Stimulated activated CD8-positive, alpha-beta memory T cell treated with anti-CD3 and anti-CD28 coated beads, Interleukin-7, amount 100 ng/mL, for 4 hours (primary cell): Measurements from ENCODE around the gene SLC26A11.
A peak's percentile ranks its signal among the peaks of the same experiment; 100 is the strongest.

Experiments used
- DNase-seq, 2 donors: peaks; one replicate each; pipeline ENCODE4 v3.0.0-alpha.2; 2020; ENCODE audit warnings: low read depth in 2 of 2

The SLC26A11 gene

DNA sequence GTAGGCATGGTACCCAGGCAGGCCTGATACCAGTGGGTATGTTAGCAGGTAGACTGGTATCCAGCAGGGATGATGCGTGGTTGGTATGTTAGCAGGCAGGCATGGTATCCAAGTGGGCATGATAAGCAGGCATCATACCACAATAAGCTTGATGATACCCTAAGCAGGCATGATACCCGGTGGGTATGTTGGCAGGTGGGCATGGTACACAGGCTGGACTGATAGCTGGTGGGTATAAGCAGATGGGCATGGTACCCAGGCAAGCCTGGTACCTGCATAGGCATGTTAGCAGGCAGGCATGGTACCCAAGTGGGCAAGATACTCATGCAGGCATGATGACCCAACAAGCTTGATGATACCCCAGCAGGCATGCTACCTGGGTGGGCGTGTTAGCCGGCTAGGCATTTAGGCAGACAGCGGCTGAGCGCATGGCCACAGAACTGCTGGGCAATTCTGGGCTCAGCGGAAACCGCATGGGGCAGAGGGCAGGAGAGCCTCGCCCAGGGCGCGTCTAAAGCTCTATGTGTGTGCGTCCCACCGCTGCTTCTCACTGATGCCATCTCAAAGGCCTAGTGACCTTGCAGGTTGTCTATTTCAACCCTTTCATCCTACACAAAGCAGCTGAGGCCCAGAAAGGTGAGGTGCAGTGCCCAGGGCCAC is 2.4 kb upstream of the SLC26A11 start:
- DNase-seq, result no peak

DNA sequence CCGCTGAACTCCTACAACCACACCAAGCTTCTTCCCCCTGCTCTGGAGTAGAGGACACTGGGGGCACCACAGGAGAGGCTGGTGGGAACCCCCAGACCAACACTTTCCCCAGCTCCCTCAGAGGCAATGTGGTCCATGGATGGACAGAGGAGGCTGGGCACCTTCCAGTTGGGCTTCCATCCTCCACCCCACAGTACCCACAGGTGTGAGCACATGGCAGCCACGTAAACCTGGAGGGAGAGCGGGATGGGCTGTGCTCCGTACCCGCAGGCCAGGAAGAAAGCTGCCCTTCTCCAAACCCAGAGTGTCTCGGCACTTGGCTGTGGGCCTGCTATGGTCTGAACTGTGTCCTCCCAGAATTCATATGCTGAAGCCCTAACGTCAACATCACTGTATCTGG is 1.8 kb upstream of the SLC26A11 start:
- DNase-seq, result no peak

DNA sequence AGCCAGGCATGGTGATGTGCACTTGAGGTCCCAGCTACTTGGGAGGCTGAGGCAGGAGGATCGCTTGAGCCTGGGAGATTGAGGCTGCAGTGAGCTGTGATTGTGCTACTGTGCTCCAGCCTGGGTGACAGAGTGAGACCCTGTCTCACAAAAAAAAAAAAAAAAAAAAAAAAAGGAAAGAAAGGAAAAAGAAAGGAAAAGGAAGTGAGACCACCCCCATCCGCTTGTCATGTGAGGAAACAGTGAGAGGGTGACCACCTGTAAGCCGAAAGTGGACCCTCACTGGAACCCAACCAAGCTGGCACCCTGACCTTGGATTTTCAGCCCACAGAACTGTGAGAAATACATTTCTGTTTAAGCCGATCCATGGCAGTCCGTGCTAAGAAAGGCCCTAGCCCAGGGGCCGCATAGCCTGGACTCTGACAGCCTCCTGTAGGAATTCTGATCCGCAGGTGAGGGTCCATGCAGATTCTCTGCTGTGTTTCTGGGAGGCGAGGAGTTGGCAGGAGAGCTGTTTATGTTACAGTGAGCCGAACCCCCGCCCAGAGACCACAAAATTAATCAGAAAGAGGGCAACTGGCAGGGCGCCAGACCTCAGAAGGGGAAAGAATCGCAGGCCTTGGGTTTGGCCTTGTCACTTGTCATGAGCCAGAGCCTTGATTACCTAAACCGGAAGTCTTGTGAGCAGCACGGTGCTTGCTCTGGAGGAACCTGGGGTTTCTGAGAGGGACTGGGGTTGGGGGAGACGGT is 1.0 kb upstream of the SLC26A11 start:
- DNase-seq, result peak; percentile 87 to 91

DNA sequence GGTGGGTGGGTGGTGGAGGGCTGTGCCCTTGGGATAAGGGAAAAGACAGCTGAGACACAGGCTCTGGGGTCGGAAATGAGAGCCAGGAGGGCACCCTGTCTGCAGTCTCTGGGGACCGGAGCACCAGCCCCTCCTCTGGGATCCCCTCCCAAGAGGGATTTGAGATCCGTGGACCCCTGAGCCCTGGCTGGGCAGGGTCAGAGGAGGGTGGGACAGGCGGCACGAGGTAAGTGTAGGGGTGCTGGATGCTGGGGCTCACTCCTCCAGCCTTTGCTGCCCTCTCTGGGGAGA is 519 bp upstream of the SLC26A11 start:
- DNase-seq, result no peak

DNA sequence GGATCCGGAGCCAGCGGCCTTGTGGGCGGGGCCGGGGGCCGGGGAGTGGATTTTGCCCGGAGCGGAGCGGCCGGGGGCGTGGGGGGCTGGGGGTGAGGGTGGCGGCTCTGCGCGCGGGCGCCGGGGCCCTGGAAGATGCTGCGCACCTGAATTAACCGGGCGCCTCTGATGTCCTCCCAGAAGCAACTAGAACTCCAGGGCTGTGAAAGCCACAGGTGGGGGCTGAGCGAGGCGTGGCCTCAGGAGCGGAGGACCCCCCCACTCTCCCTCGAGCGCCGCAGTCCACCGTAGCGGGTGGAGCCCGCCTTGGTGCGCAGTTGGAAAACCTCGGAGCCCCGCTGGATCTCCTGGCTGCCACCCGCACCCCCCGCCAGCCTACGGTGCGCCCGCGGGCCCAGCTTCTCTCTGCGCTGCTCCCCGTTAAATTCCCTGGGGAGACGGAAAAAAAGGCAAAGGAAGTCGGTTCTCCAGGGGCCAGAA is 549 bp downstream of the SLC26A11 start:
- DNase-seq, result no peak

DNA sequence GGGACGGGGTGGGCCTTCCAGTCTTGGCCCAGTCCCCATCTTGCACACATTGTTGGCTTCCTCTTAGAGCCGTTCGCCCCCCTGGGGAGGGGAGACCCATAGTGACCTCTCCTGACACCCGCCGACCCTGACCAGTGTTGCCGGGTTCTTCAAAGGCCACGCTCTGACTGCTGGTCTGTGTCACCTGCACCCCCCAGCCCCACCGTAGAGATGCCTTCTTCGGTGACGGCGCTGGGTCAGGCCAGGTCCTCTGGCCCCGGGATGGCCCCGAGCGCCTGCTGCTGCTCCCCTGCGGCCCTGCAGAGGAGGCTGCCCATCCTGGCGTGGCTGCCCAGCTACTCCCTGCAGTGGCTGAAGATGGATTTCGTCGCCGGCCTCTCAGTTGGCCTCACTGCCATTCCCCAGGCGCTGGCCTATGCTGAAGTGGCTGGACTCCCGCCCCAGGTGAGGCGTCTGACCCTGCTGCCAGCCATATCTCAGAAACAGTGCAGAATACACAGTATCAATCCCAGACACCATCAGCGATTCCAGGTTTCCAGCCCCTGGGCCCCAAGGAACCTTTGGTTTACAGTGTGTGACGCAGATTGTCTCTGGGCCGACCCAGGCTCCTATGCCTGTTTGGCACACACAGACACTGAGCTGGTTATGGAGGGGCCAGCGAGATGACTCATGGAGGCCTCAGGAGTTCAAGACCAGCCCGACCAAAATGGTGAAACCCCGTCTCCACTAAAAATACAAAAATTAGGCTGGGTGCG is 1.3 kb downstream of the SLC26A11 start:
- no peak for DNase-seq

DNA sequence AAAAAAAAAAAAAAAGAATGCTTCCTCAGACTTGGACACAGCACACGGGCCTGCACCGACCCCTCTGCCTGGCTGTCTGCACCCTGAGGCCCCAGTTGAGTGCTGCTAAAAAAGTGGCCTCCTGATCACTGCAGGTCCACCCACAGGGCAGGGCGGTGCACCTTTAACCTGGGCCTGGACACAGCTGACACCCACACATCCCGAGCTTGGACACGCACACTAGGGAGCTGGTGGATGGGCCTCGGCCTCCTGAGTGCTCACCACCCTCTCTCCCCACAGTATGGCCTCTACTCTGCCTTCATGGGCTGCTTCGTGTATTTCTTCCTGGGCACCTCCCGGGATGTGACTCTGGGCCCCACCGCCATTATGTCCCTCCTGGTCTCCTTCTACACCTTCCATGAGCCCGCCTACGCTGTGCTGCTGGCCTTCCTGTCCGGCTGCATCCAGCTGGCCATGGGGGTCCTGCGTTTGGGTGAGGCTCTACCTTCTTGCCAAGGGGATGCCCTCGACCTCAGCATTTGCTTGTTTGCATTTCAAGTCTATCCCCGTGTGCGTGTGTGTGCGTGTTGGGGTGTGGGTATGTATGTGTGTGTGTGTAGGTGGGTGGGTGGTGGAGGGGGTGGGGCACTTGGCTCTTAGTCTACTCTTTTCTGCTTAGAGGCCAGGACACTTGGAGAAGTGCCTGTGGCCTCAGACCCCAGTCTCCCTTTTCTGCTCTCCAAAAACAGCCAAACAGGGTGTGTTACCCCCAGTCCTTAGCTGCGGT is 2.3 kb downstream of the SLC26A11 start:
- no peak for DNase-seq

DNA sequence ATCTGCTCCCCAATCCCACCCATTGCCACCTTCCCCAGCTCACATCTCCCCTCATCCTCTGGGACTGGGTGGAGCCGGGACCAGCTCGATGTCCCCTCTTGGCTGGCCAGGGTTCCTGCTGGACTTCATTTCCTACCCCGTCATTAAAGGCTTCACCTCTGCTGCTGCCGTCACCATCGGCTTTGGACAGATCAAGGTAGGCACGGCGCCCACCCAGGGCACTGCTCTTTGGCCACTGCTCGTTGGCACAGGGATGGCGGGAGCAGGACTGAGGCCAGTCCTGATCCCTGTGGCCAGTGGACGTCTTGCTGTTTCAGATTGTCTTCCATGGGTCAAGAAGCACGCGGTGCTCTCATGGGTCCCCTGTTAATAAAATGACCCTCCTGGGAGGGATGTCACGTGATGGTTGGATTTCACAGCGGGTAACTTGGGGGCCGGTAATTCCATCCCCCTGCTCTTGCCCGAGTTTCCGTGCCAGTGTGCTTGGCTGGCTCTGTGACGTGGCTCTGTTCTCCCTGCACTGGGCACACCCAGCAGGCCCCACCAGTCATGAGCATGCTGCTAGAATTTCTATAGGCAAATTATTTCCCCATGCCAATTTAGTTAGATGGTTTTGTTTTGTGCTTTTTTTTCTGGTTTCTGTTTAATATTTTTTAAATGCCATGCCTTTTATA is 3.1 kb downstream of the SLC26A11 start:
- no peak for DNase-seq

DNA sequence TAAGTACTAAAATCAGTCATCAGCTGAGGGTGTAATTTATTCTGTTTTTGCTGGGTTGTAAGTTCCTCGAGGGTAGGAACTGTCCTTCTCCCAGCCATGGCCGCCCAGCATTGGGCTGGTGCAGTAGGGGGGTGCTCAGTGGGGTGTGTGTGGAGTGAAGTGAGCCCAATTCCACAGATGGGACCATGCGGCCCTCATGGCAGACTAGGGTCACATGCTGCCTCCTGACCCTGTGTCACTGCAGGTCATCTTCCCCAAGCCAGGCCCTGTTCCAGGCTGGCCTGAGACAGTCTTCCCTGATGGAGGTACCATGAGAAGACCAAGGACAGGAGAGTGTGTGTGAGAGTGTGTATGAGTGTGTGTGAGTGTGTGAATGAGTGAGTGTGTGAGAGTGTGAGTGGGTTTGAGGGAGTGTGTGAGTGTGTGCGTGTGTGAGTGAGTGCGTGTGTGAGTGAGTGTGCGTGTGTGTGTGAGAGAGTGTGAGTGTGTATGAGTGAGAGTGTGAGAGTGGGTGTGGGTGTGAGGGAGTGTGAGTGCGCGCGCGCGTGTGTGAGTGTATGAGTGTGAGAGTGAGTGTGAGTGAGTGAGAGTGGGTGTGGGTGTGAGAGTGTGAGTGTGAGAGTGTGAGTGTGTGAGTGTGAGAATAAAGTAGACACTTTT is 3.7 kb downstream of the SLC26A11 start:
- no peak for DNase-seq

DNA sequence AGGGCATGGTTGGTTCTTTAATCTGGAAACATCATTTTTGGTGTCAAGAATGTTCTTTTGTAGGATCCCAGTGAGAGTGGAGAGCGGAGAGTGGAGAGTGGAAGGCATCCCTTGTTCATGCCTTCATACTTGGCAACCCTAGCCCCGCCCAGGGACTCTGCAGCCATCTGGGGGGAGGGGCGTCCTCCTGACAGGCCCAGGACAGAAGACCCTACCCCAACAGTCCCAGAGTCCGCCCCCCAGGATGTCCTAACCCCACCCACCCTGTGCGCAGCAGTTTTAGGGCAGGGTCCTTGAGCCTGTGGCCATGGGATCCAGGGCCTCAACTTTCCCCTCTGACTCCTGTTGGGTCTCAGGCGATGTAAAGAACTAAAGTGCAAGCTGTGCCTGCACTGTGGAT is 4.5 kb downstream of the SLC26A11 start:
- DNase-seq, result no peak

DNA sequence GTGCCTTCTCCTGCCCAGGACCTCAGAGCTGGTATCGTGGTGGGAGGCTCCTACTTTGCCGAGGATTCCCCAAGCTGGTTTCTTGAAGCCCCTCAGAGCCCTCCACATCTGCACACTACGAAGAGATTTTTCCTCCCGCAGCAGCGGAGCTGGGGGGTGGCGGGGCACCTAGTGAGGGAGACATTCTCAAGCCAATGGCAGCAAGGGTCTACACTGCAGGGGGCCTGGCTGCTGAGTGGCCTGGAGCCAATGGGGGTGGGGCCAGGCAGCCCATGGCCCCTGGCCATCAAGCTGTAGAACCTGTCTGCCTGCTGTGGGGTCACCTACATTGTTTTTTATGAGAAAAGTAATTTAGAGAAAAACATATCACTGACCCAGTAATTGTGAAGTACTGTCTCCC is 5.0 kb downstream of the SLC26A11 start:
- no peak for DNase-seq

DNA sequence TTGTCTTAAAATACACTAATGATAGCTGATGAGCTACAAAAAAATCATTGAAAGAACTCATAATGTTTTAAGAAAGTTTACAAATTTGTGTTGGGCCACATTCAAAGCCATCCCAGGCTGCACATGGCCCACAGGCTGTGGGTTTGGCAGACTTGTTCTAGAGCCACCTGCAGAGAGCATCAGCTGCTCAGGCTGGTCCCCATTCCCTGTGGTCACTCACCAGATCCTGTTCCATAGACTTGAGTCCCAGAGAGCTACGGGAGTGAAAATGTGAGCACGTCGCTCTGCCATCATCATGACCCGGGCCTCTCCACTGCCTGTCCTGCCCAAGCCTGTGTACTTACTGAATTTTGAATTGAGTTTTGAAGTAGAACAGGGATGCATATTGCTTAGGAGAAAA is 6.9 kb downstream of the SLC26A11 start:
- no peak for DNase-seq

DNA sequence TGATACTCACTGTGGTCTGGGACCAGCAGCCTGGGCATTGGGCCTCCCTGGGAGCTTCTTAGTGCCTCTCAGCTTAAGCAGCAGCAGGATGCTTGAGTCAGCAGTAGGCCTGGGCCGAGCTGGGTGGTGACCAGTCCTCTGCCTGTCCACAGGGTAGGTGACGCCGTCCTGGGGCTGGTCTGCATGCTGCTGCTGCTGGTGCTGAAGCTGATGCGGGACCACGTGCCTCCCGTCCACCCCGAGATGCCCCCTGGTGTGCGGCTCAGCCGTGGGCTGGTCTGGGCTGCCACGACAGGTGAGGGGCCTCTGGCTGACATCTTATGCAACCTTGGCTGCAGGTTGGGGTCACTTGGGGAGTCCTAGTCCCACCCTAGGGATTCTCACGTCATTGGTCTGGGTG is 7.4 kb downstream of the SLC26A11 start:
- DNase-seq, result no peak

DNA sequence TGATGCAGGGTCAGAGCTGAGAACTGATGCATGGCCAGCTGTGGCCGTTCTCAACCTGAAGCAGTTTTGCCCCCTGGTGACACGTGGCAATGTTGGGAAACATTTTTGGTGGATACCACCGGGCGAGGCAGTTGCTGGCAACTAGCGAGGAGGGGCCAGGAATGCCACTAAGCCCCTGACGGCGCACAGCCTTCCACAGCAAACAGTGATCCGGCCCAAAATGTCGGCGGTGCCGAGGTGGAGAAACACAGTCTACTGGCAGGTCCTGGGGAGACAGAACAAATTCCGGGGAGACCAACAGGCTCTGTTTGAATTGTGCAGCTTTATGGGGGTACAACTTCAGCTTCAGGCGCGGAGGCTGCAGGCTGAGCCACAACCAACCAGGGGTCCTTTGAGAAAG is 8.2 kb downstream of the SLC26A11 start:
- DNase-seq, result no peak

DNA sequence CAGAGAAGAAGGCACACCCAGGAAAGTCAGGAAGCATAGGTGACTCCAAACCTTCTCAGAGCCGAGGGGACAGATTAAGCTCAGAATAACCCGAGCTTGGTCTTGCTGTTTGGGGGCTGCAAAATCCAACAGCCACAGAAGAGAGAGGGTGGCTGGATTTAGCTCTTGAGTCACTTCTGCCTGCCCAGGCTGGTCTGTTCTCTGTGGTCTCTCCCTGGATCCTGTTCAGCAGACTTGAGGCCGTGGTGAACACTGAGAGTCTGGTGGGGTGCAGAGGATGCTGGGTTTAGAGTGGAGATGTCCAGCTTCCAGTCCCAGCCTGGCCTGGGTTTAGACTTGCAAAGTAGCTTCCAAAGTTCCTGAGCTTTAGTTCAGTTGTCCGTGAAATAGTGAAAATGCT is 8.8 kb downstream of the SLC26A11 start:
- no peak for DNase-seq

DNA sequence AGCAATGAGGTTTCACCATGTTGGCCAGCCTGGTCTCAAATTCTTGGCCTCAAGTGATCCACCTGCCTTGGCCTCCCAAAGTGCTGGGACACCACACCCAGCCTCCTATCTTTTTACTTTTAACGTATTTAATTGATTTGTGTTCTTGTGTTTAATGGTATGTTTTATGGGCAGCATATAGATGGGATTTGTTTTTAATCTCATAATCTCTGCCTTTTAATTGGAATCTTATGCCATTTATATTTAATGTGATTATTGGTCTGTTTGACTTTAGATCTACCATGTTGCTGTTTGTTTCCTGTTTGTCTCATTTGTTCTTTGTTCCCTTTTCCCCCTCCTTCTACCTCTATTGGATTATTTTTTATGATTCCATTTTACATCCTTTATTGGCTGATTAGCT is 12.2 kb downstream of the SLC26A11 start:
- no peak for DNase-seq

DNA sequence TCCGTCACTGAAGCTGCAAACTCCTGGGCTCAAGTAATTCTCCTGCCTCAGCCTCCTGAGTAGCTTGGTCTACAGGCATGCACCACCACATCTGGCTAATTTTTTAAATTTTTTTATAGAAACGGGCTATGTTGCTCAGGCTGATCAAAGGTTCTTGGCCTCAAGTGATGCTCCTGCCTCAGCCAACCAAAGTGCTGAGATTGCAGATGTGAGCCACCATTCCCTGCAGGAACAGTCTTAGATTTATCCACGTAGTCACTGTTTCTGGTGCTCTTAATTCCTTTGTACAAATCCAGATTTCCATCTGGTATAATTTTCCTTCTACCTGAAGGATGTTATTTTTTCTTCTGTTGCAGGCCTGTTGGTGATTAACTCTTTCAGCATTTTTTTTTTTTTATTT is 13.0 kb downstream of the SLC26A11 start:
- no peak for DNase-seq

DNA sequence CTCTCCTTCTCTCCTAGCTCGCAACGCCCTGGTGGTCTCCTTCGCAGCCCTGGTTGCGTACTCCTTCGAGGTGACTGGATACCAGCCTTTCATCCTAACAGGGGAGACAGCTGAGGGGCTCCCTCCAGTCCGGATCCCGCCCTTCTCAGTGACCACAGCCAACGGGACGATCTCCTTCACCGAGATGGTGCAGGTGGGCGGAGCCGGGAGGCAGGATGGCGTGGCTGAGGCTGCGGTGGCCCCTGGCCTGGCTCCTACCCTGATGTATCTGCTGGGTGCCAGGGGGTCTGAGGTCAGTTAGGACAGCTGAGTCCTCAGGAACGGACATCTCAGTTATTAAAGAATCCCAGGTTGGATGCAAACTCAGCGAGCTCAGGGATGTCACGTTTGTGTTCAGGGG is 16.7 kb downstream of the SLC26A11 start:
- DNase-seq, result no peak

DNA sequence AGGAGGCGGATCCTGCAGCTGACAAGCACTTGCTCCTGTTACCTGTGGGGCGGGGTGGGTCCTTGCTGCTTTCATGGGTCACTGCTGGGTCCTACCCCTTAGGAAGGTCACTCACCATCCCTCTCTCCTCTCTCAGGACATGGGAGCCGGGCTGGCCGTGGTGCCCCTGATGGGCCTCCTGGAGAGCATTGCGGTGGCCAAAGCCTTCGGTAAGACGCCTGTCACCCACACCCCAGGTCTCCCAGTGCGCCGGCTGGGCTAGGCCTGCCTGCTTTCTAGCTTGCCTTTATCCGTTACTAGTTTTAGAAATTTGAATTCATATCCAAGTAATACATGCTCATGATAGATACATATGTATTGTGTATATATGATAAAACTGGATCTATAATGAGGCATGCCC is 17.2 kb downstream of the SLC26A11 start:
- DNase-seq, result no peak

DNA sequence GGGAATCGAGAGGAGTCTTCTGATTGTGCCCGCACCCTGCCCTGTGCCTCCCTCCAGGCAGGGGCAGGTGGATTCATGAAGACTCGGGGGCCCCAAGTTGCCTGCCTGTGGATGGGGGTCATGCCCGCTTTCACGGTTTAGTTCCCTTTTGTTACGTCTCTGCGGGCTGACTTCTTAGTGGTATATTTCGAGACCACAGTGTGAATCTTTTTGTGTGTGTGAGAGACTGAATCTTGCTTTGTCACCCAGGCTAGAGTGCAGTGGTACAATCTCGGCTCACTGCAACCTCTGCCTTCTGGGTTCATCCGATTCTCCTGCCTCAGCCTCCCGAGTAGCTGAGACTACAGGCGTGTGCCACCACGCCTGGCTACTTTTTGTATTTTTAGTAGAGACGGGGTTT is 22.3 kb downstream of the SLC26A11 start:
- DNase-seq, result no peak
